ENCODE results near the gene KLHL21.
A peak's percentile ranks its signal among the peaks of the same experiment; 100 is the strongest.
"Not testable (repeated sequence)": the region's sequence is repeated elsewhere in the genome, so short reads cannot be mapped to it uniquely, and the experiment has no call there.

KLHL21 gene

DNA sequence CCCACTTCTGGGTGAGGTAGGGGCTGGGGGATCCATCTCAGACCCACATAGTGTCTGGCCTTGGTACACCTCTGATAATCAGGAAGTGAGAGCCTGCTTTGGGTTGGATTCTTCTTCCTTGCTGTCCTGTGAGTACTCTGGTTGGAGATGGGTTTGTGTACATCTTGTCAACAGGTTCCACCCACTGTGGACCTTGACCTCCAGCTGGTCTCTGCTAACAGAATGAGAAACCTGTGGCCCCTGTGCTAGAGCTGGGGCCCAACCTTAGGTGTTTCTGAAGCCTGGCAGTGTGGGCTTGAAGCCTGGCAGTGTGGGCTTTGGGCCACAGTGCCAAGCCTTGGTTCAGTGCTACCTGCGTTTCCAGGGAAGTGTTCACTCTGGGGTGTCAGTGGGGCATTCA is 20.3 kb downstream of the KLHL21 start:
- no peak for DNase-seq (ENCODE audit: low read depth)

DNA sequence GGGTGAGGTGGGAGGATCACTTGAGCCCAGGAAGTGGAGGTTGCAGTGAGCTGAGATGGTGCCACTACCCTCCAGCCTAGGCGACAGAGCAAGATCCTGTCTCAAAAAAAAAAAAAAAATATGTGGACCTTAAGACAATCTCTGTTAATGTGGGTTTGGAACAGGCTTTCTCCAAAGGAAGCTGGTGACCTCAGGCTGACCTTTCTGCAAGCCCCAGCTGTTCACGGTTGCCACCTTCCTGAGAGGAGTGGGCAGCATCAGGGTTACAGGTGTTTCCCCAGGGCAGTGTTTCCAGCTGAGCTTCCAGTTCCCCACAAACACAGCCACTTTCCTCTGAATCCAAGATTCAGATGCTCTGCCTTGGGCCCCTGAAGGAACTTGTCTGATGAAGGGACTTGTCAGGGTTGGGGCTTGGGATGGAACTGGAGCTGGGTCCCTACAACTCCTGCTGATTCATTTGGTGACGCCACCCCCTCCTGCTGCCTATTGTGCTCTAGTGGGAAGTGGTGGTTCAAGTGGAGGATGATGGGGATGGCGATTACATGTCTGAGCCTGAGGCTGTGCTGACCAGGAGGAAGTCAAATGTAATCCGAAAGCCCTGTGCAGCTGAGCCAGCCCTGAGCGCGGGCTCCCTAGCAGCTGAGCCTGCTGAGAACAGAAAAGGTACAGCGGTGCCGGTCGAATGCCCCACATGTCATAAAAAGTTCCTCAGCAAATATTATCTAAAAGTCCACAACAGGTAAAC is 20.9 kb downstream of the KLHL21 start:
- DNase-seq (ENCODE audit: low read depth) = no peak

DNA sequence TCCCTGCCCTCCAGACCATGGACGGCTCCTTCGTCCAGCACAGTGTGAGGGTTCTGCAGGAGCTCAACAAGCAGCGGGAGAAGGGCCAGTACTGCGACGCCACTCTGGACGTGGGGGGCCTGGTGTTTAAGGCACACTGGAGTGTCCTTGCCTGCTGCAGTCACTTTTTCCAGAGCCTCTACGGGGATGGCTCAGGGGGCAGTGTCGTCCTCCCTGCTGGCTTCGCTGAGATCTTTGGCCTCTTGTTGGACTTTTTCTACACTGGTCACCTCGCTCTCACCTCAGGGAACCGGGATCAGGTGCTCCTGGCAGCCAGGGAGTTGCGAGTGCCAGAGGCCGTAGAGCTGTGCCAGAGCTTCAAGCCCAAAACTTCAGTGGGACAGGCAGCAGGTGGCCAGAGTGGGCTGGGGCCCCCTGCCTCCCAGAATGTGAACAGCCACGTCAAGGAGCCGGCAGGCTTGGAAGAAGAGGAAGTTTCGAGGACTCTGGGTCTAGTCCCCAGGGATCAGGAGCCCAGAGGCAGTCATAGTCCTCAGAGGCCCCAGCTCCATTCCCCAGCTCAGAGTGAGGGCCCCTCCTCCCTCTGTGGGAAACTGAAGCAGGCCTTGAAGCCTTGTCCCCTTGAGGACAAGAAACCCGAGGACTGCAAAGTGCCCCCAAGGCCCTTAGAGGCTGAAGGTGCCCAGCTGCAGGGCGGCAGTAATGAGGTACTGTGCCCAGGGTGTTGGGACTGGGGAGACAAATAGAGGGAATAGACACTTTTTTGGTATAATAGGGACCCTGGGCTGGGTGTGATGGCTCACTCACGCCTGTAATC is 21.9 kb downstream of the KLHL21 start:
- DNase-seq (ENCODE audit: low read depth) = no peak

DNA sequence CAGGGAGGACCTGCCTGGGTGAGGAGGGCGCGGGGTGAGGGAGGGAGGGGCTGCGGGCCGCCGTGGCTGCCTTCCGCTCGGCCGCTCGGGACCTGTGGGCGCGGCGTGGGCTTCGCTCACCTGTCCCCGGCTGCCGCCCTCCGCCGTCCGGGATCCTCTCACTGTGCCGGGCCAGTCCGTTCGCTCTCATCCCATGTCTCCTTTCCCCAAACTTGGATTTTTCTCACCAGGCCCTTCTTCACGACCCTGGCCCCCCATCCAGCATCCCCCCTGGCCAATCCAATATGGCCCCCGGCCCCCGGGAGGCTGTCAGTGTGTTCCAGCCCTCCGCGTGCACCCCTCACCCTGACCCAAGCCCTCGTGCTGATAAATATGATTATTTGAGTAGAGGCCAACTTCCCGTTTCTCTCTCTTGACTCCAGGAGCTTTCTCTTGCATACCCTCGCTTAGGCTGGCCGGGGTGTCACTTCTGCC is 22.5 kb downstream of the KLHL21 start:
- no peak for DNase-seq (ENCODE audit: low read depth)

DNA sequence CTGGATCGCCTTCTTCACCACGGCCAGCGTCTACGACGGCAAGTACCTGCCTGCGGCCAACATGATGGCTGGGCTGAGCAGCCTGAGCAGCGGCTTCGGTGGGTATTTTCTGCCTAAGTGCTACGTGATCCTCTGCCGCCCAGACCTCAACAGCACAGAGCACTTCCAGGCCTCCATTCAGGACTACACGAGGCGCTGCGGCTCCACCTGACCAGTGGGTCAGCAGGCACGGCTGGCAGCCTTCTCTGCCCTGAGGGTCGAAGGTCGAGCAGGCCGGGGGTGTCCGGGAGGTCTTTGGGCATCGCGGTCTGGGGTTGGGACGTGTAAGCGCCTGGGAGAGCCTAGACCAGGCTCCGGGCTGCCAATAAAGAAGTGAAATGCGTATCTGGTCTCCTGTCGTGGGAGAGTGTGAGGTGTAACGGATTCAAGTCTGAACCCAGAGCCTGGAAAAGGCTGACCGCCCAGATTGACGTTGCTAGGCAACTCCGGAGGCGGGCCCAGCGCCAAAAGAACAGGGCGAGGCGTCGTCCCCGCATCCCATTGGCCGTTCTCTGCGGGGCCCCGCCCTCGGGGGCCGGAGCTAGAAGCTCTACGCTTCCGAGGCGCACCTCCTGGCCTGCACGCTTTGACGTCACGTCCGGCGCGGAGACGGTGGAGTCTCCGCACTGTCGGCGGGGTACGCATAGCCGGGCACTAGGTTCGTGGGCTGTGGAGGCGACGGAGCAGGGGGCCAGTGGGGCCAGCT is 23.1 kb downstream of the KLHL21 start, which contains the start of gene ZBTB48:
TSS of gene ZBTB48 (plus strand) at position 621 of the 745 bp plus-strand sequence. CDS start 616 bp downstream, outside the sequence.
- DNase-seq (ENCODE audit: low read depth) = peak; percentile 96

DNA sequence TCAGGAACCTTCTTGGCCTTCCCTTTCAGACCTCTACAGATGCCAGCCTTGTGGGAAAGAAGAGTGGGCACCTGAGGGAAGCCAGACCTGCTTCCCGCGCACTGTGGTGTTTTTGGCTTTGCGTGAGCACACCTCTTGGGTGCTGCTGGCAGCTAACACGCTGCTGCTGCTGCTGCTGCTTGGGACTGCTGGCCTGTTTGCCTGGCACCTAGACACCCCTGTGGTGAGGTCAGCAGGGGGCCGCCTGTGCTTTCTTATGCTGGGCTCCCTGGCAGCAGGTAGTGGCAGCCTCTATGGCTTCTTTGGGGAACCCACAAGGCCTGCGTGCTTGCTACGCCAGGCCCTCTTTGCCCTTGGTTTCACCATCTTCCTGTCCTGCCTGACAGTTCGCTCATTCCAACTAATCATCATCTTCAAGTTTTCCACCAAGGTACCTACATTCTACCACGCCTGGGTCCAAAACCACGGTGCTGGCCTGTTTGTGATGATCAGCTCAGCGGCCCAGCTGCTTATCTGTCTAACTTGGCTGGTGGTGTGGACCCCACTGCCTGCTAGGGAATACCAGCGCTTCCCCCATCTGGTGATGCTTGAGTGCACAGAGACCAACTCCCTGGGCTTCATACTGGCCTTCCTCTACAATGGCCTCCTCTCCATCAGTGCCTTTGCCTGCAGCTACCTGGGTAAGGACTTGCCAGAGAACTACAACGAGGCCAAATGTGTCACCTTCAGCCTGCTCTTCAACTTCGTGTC is 23.9 kb downstream of the KLHL21 start:
- DNase-seq (ENCODE audit: low read depth) = no peak

DNA sequence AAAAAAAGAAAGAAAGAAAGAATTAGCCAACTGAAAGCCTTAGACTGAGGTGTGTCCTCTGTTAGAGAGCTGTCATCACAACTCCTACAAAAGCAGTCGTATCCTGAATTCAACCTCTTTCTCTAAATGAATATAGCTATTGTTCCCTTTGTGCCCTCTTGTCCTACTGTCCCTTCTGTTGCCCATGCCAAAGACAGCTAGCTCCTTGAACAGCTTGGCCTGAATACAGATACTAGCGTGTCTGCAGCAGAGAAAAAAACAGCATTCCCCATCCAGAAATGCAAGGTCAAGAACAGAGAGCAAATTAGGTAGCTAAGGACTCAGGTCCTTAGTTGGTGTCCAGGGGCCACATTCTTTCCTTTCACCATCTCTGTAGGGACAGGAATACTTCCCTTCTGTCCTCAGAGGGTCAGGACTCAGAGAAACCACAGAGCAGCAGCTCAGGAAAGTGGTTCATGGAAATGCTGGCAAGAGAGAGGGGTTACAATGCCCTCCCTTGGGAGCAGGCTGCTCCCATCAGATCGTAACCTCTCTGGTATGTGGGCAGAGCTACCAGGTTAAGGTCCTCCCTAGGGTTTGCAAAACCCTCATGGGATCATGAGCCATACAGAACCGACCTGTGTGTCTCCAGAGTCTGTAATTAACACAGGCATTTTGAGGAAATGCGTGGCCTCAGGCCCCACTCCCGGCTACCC is 24.7 kb downstream of the KLHL21 start:
- no peak for DNase-seq (ENCODE audit: low read depth)

DNA sequence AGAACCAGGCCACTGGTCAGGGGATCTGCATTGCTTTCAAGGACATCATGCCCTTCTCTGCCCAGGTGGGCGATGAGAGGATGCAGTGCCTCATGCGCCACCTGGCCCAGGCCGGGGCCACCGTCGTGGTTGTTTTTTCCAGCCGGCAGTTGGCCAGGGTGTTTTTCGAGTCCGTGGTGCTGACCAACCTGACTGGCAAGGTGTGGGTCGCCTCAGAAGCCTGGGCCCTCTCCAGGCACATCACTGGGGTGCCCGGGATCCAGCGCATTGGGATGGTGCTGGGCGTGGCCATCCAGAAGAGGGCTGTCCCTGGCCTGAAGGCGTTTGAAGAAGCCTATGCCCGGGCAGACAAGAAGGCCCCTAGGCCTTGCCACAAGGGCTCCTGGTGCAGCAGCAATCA is 27.9 kb downstream of the KLHL21 start:
- DNase-seq (ENCODE audit: low read depth) = no peak

DNA sequence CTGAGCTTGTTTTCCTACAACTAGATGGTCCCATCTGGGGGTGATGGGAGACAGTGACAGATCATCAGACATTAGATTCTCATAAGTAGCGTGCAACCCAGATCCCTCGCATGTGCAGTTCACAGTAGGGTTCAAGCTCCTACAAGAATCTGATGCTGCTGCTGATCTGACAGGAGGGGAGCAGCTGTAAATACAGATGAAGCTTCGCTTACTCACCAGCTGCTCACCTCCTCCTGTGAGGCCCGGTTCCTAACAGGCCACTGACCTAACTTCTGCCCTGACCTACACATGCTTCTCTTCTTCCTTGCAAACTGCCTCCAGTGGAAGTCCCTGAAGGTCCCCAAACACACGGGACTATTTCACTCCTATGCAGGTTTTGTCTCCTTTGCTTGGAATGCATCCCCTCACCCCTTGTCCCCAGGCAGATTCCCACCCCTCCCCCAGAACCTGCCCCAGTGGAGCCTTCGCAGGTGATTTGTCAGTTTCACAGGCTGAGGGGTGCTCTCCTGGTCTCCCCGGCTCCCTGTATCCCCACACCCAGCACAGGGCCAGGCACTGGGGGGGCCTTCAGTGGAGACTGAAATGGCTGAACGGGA is 28.5 kb downstream of the KLHL21 start:
- DNase-seq (ENCODE audit: low read depth) = no peak

DNA sequence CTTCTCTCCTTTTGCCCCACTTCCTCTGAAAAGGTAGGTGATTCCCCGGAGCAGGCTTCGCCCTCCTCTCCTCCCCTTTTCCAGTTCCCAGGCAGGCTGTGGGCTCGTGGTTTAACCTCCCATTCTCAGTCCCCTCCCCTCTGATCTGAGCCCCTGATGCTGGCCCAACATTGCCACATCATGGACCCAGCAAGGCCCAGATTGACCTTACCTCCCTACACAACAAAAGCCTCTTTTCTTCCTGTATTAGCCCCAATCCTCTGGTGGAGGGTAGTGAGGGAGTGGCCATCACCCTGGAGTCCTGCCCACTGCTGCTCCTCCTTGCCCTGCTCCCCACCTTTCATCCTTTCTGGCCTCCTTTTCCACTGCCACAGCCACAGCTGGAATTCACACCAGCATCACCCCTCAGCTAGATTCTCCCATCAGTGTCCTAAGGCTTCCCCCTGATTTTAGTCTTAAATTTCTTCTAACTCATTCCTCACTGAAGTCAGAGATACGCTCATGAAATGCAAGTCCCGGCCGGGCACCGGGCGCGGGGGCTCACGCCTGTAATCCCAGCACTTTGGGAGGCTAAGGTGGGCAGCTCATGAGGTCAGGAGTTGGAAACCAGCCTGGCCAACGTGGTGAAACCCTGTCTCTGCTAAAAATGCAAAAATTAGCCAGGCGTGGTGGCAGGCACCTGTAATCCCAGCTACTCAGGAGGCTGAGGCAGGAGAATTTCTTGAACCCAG is 29.9 kb downstream of the KLHL21 start:
- DNase-seq (ENCODE audit: low read depth) = no peak

DNA sequence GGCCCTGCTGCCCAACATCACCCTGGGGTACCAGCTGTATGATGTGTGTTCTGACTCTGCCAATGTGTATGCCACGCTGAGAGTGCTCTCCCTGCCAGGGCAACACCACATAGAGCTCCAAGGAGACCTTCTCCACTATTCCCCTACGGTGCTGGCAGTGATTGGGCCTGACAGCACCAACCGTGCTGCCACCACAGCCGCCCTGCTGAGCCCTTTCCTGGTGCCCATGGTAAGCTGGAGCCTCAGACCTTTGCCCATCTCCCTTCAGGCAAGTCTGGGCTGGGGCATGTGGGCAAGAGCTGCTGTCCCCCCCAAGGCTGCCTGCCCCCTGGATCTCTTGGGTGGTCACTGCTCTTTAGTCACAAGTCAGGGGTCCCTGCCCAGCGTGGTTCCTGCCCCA is 31.7 kb downstream of the KLHL21 start:
- DNase-seq (ENCODE audit: low read depth) = no peak

DNA sequence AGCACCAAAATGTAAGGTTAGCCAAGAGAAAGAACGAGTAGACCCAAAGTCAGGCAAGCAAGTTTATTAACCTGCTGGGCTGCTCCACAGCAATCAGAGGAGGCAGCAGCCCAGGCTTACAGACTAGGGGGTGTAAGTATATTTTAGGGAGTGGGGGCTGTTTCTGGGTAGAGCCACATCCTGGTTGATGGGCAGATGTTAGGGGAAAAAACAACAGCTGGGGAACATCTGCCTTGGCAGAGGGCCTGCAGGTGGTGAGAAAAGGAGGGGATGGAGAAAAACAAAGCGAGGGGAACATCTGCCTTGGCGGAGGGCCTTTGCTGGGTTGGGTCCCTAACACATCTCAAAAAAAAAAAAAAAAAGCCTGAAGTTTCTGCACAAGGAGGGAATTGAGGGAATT is 32.6 kb downstream of the KLHL21 start:
- DNase-seq (ENCODE audit: low read depth) = no peak

DNA sequence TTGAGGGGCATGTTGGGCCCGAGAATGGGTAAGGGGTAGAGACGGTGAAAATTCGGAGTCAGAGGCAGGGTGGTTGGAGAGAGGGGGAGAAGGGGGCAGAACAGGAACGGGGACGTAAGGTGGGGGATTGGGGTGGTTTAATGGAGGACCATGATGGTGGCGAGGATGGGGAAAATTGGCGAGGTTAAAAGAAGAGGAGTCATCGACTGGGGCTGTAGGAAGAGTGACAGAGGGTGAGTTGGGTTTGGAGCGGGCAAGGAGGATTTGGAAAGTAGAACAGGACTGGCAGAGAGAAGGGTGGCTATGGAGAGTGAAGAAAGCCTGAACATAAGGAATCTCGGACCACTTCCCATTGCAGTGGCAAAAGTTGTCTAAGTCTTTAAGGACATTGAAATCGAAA is 33.6 kb downstream of the KLHL21 start:
- DNase-seq (ENCODE audit: low read depth) = no peak

DNA sequence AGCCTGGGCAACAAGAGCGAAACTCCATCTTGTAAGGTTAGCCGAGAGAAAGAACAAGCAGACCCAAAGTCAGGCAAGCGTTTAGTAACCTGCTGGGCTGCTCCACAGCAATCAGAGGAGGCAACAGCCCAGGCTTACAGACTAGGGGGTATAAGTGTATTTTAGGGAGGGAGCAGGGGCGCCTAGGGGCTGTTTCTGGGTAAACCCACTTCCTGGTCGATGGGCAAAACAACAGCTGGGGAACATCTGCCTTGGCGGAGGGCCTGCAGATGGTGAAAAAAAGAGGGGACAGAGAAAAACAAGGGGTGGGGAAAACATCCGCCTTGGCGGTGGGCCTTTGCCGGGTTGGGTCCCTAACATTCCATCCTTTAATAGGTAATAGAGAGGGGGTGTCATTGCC is 42.4 kb downstream of the KLHL21 start:
- DNase-seq (ENCODE audit: low read depth) = no peak

DNA sequence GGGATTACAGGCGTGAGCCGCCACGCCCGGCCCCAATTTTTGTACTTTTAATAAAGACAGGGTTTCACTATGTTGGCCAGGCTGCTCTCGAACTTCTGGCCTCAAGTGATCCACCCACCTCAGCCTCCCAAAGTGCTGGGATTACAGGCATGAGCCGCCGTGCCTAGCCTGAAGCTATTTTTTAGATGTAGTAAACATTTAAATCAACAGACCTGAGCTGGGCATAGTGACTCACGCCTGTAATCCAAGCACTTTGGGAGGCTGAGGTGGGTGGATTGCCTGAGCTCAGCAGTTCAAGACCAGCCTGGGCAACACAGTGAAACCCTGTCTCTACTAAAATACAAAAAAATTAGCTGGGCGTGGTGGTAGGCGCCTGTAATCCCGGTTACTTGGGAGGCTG is 43.5 kb downstream of the KLHL21 start:
- not testable (repeated sequence) for DNase-seq (ENCODE audit: low read depth)

DNA sequence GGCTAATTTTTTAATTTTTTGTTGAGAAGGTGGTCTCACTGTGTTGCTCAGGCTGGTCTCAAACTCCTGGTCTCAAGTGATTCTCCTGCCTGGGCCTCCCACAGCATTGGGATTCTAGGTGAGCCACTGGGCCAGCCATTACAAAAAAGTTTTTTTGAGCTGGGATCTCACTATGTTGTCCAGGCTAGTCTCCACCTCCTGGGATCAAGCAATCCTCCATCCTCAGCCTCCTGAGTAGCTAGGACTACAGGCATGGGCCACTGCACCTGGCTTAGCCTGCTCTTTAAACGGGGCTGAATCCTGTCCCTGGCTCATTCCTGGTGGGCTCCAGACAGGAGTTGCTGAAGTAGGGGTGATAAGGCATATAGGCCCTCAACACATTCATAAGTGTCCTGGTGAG is 45.1 kb downstream of the KLHL21 start:
- no peak for DNase-seq (ENCODE audit: low read depth)

DNA sequence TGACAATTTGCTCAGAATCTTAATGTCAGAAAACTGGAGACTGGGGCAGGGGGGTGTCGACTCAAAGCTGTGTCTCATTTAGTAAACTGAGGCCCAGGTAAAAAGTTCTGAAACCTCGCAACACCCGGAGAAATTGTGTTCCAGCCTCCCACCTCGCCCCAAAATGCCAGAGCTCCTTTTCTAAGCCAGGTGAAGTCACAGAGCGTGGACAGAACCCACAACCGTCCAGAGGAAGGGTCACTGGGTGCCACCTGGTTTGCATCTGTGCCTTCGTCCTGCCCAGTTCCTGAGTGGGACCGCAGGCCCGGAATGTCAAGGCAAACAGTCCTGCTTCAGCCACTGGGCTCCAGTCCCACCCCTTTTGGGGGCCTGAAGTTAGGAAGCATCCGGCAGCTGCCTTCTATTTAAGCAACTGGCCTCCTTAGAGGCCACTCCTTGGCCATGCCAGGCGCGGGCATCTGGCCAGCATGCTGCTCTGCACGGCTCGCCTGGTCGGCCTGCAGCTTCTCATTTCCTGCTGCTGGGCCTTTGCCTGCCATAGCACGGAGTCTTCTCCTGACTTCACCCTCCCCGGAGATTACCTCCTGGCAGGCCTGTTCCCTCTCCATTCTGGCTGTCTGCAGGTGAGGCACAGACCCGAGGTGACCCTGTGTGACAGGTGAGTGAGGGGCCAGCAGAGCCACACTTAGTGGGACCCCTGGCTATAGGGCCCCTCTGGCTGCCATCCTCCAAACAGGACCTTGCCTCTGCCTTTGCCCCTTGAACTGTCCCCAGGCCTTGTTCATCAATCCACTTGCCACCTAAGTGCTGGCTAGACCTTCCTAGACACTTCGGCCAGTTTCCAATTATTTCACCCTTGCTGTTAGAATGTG is 47.5 kb downstream of the KLHL21 start, which contains the start of gene TAS1R1:
TSS of gene TAS1R1 (plus strand) at position 401 of the 872 bp plus-strand sequence. CDS start at position 468, 67 bp downstream.
- DNase-seq (ENCODE audit: low read depth) = peak; percentile 38

DNA sequence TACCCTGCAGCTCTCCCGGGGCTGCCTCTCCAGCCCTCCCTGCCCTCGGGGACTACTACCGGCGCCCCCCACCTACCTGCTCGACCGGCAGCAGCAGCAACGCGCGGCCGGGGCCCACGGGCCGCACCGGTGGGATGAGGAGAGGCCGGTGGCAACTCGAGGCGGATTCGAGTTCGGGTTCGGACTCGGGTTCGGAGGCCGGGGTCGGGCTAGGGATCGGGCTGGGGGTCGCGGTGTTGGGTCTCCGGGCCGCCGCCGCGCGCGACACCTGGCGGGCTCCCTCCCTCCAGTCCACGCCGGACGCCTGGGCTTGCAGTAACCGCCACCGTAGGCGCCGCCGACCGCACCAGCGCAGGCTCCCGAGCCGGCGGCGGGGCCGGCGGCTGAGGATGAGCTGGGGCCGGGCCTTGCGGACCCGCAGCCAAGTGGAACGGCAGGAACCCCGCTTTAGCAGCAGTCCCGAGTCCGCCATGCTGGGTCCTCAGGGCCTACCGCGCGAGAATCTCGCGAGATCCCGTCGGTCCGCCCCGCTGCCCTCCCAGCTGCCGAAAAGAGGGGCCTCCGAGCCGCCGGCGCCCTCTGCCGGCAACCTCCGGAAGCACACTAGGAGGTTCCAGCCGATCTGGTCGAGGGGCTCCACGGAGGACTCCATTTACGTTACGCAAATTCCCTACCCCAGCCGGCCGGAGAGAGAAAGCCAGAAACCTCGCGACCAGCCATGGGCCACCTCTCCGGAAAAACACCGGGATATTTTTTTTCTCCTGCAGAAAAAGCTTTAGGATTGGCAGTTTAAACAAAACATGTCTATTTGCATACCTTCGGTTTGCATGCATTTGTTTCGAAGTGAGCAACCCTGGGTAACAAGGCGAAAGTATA is 48.4 kb downstream of the KLHL21 start, which contains the start of gene NOL9:
TSS of gene NOL9 (minus strand) at position 483 of the 876 bp plus-strand sequence. CDS start at position 472, 11 bp downstream.
- peak; percentile 77 for DNase-seq (ENCODE audit: low read depth)

Data from GM04504 (cell line).